ENCODE results near the gene KRTAP5-11.
"Not testable (repeated sequence)": the region's sequence is repeated elsewhere in the genome, so short reads cannot be mapped to it uniquely, and the experiment has no call there.

- not testable (repeated sequence) for TF ChIP-seq CTCF, POLR2A (IDR thresholded peaks at IDR 0.05)
Measured at GRCh38 chr11:71611218-71611910, 28.7 kb upstream of the KRTAP5-11 start.
